Caco-2 (cell line): ENCODE data around the gene ERMN. TPM values are rescaled to one million over a fixed set of nuclear protein-coding genes. Genes with fewer than 3 reads are reported as not detected.

Source experiments
- BruUV-seq: library from RNA; stranded (reverse); fragments of 400-500 nt; replicated peaks from 2 replicates; lab custom pipeline; 2021; lab: Mats Ljungman, UMichigan
- CTCF ChIA-PET: fragments of 300-600 bp; sonication (Branson Sonifier 250); formaldehyde crosslinking; loops from one replicate; lab custom pipeline; 2022; ENCODE audit warnings: antibody characterized with exemption; lab: Charles Lee
- POLR2A ChIA-PET: fragments of 300-600 bp; sonication (Branson Sonifier 250); formaldehyde crosslinking; loops from one replicate; lab custom pipeline; 2022; ENCODE audit warnings: antibody characterized with exemption; lab: Charles Lee
- DNase-seq, 2 experiments: peaks; one replicate each; pipeline versions ENCODE4 v3.0.0 to v3.0.0-alpha.2; 2020 to 2022
- H3K27me3 ChIP-seq: replicated peaks from 2 replicates; pipeline ENCODE4 v1.6.0; 2011; ENCODE audit warnings: low read length; ENCODE audit not compliant: control insufficient read depth, insufficient read depth
- H3K36me3 ChIP-seq: 2 replicates; pipeline ENCODE4 v1.5.1; 2011; ENCODE audit warnings: low read length; ENCODE audit not compliant: control insufficient read depth, insufficient read depth
- H3K4me1 ChIP-seq: fragments of 250-450 bp; sonication (Bioruptor Pico); 2 replicates; pipeline ENCODE4 v1.5.1; 2020; ENCODE audit warnings: mild to moderate bottlenecking
- H3K4me3 ChIP-seq: 2 replicates; pipeline ENCODE4 v1.5.1; 2011; ENCODE audit warnings: low read depth, mild to moderate bottlenecking, control low read depth, low read length
- H3K9me3 ChIP-seq: fragments of 250-450 bp; sonication (Bioruptor Pico); 2 replicates; pipeline ENCODE4 v1.5.1; 2020; ENCODE audit warnings: mild to moderate bottlenecking, moderate library complexity
- H3K27ac Mint-ChIP-seq: one replicate; pipeline ENCODE4 v1.8.0; 2022; ENCODE audit warnings: mixed read lengths; ENCODE audit not compliant: unreplicated experiment
- H3K27me3 Mint-ChIP-seq: one replicate; pipeline ENCODE4 v1.8.0; 2022; ENCODE audit warnings: mixed read lengths; ENCODE audit not compliant: insufficient read depth, unreplicated experiment
- H3K36me3 Mint-ChIP-seq: one replicate; pipeline ENCODE4 v1.8.0; 2022; ENCODE audit warnings: mild to moderate bottlenecking, mixed read lengths; ENCODE audit not compliant: insufficient read depth, unreplicated experiment
- H3K4me1 Mint-ChIP-seq: one replicate; pipeline ENCODE4 v1.8.0; 2022; ENCODE audit warnings: low read depth, mixed read lengths; ENCODE audit not compliant: unreplicated experiment
- H3K4me3 Mint-ChIP-seq: one replicate; pipeline ENCODE4 v1.8.0; 2022; ENCODE audit warnings: mild to moderate bottlenecking, moderate library complexity, mixed read lengths; ENCODE audit not compliant: unreplicated experiment
- H3K9me3 Mint-ChIP-seq: one replicate; pipeline ENCODE4 v1.8.0; 2022; ENCODE audit warnings: mixed read lengths; ENCODE audit not compliant: unreplicated experiment
- CTCF ChIP-seq, 2 experiments: fragments of 200-600 bp in 1 of 2; IDR thresholded peaks; 1 replicate in 1 of 2; 2 replicates in 1 of 2; pipeline versions ENCODE4 v1.5.1 to v1.8.0; 2011 to 2022; ENCODE audit warnings: antibody characterized with exemption in 1 of 2, control low read depth in 1 of 2, inconsistent platforms in 1 of 2, low read depth in 1 of 2, low read length in 1 of 2, mild to moderate bottlenecking in 1 of 2, moderate library complexity in 1 of 2; ENCODE audit not compliant: insufficient read depth in 1 of 2, severe bottlenecking in 1 of 2, unreplicated experiment in 1 of 2
- intact Hi-C: fragments of 100-400 bp; cut with micrococcal nuclease; formaldehyde crosslinking; loops from one replicate; pipeline ENCODE4 v1.10.0; 2022; ENCODE audit not compliant: unreplicated experiment
- total RNA-seq: library from RNA; stranded (reverse); gene quantifications from 2 replicates; pipeline ENCODE4 v1.2.3, GENCODE V29; 2022

ERMN gene
- total RNA-seq, 1 experiment from 2014 or later: 0.61 TPM

- Mint-ChIP-seq H3K4me1 (peaks cover 34% of the 10 kb centered on the region), H3K9me3 (no peaks in the 10 kb centered on the region), H3K27me3 (no peaks in the 10 kb centered on the region), H3K27ac (peak overlapping the region; percentile 62), H3K36me3 (no peaks in the 10 kb centered on the region), H3K4me3 (no peak overlapping the region)
- Histone ChIP-seq H3K4me1 (peaks cover 36% of the 10 kb centered on the region), H3K4me3 (no peak overlapping the region), H3K36me3 (no peaks in the 10 kb centered on the region), H3K9me3 (no peaks in the 10 kb centered on the region), H3K27me3 (no peaks in the 10 kb centered on the region)
- BruUV-seq: no TSS peak
- POLR2A ChIA-PET: no interaction called here
- TF ChIP-seq CTCF (IDR thresholded peaks at IDR 0.05; ENCODE audit: insufficient read depth in 1 of 2, low read depth in 1 of 2, low read length in 1 of 2, severe bottlenecking in 1 of 2, unreplicated experiment in 1 of 2): no peak
- DNase-seq: no peak
- CTCF ChIA-PET: interaction anchor here (0.6 to 1.6 kb wide), 2 partner anchors 31 to 221 kb away, joined by 3 to 7 read pairs; no protein-coding TSS in a partner anchor
- intact Hi-C loops: loop anchor here (10.0 kb wide), 1 partner anchor 470 kb away; no protein-coding TSS in a partner anchor
These were observed 20.6 kb downstream of the ERMN start for GRCh38 chr2:157304811-157305722.

GRCh38 chr2:157303612-157304011 lies 22.0 kb downstream of the ERMN start:
- H3K4me3 Mint-ChIP-seq: no peak overlapping the region
- CTCF ChIA-PET: interaction anchor here (0.6 to 2.2 kb wide), 4 partner anchors 21 to 172 kb away, joined by 3 to 42 read pairs (median 4); no protein-coding TSS in a partner anchor
- H3K36me3 ChIP-seq: no peaks in the 10 kb centered on the region
- TF ChIP-seq CTCF (IDR thresholded peaks at IDR 0.05; ENCODE audit: insufficient read depth in 1 of 2, low read depth in 1 of 2, low read length in 1 of 2, severe bottlenecking in 1 of 2, unreplicated experiment in 1 of 2): no peak
- H3K4me3 ChIP-seq: no peak overlapping the region
- no peaks in the 10 kb centered on the region for H3K36me3 Mint-ChIP-seq
- intact Hi-C loops: loop anchor here (2.0 to 10.0 kb wide), 2 partner anchors 325 to 471 kb away; partner anchors contain the start of gene ACVR1C
- no TSS peak for BruUV-seq
- peaks cover 34% of the 10 kb centered on the region for H3K4me1 Mint-ChIP-seq
- no peak for DNase-seq
- H3K9me3 Mint-ChIP-seq: no peaks in the 10 kb centered on the region
- no peaks in the 10 kb centered on the region for H3K27me3 Mint-ChIP-seq
- no peak overlapping the region for H3K27ac Mint-ChIP-seq
- no peaks in the 10 kb centered on the region for H3K9me3 ChIP-seq
- no peaks in the 10 kb centered on the region for H3K27me3 ChIP-seq
- POLR2A ChIA-PET: no interaction called here
- peaks cover 36% of the 10 kb centered on the region for H3K4me1 ChIP-seq

- Mint-ChIP-seq H3K27me3 (no peaks in the 10 kb centered on the region), H3K4me3 (no peak overlapping the region), H3K9me3 (no peaks in the 10 kb centered on the region), H3K4me1 (peaks cover 34% of the 10 kb centered on the region), H3K36me3 (no peaks in the 10 kb centered on the region), H3K27ac (no peak overlapping the region)
- Histone ChIP-seq H3K36me3 (no peaks in the 10 kb centered on the region), H3K4me1 (peaks cover 36% of the 10 kb centered on the region), H3K4me3 (no peak overlapping the region), H3K27me3 (no peaks in the 10 kb centered on the region), H3K9me3 (no peaks in the 10 kb centered on the region)
- intact Hi-C loops: loop anchor here (1.0 to 10.0 kb wide), 7 partner anchors 25 to 708 kb away; partner anchors contain the start of gene ACVR1C
- TF ChIP-seq CTCF (IDR thresholded peaks at IDR 0.05; ENCODE audit: insufficient read depth in 1 of 2, low read depth in 1 of 2, low read length in 1 of 2, severe bottlenecking in 1 of 2, unreplicated experiment in 1 of 2): peak; percentile 69 to 77
- BruUV-seq: no TSS peak
- POLR2A ChIA-PET: interaction anchor here (0.6 to 0.7 kb wide), 3 partner anchors 256 to 524 kb away, joined by 4 to 5 read pairs (median 4); no protein-coding TSS in a partner anchor
- CTCF ChIA-PET: interaction anchor here (0.6 to 2.2 kb wide), 18 partner anchors 9 to 722 kb away, joined by 3 to 42 read pairs (median 4); partner anchors contain the start of gene ACVR1C
- DNase-seq: peak in 1 of 2 experiments; percentile 72
These were observed 23.0 kb downstream of the ERMN start for GRCh38 chr2:157302492-157303099.
